ENCODE results near the gene GNB3. TPM values are rescaled to one million over a fixed set of nuclear protein-coding genes. Genes with fewer than 3 reads are reported as not detected.

The GNB3 gene
- total and polyA plus RNA-seq, 8 donors: 0.89 to 12.6 (median 1.8) TPM

- no peak for FAIRE-seq
- H3K27me3 ChIP-seq: no peaks in the 10 kb centered on the region
- no peaks in the 10 kb centered on the region for H3K36me3 ChIP-seq
- no peaks in the 10 kb centered on the region for H3K9me3 ChIP-seq
- no peak overlapping the region for H3K4me3 ChIP-seq
- H3K4me1 ChIP-seq: no peaks in the 10 kb centered on the region
- WGBS, 2 donors: 74 to 80% methylated on average over 5 of the region's 5 CpGs
- TF ChIP-seq CTCF (IDR thresholded peaks at IDR 0.05): no peak
- intact Hi-C loops (cut with DNase I): loop anchor here in 1 of 3 donors (5.0 kb wide), 1 partner anchor 103 kb away; no protein-coding TSS in a partner anchor
- DNase-seq: no peak
- no peak for ATAC-seq
- no peak overlapping the region for H3K27ac ChIP-seq
Observed at GRCh38 chr12:6834873-6835272, 5.9 kb upstream of the GNB3 start.

GRCh38 chr12:6836851-6837250, 3.9 kb upstream of the GNB3 start:
- TF ChIP-seq CTCF (IDR thresholded peaks at IDR 0.05): no peak
- no peaks in the 10 kb centered on the region for H3K27me3 ChIP-seq
- intact Hi-C loops (cut with DNase I): loop anchor here in 1 of 3 donors (5.0 kb wide), 1 partner anchor 105 kb away; no protein-coding TSS in a partner anchor
- no peaks in the 10 kb centered on the region for H3K9me3 ChIP-seq
- no peaks in the 10 kb centered on the region for H3K36me3 ChIP-seq
- no peaks in the 10 kb centered on the region for H3K4me1 ChIP-seq
- FAIRE-seq (no peak), DNase-seq (peak in 1 of 6 donors; percentile 33), ATAC-seq (no peak)
- WGBS, 2 donors: 86 to 92% methylated on average over 16 of the region's 16 CpGs
- H3K27ac ChIP-seq: no peak overlapping the region
- H3K4me3 ChIP-seq: no peak overlapping the region

GRCh38 chr12:6837370-6838060, 3.2 kb upstream of the GNB3 start:
- DNase-seq (peak in 2 of 6 donors; percentile 39 to 48), FAIRE-seq (no peak), ATAC-seq (no peak)
- Histone ChIP-seq H3K9me3 (no peaks in the 10 kb centered on the region), H3K36me3 (no peaks in the 10 kb centered on the region), H3K27me3 (no peaks in the 10 kb centered on the region), H3K4me3 (no peak overlapping the region), H3K27ac (no peak overlapping the region), H3K4me1 (no peaks in the 10 kb centered on the region)
- TF ChIP-seq CTCF (IDR thresholded peaks at IDR 0.05): no peak
- intact Hi-C loops (cut with DNase I): loop anchor here in 1 of 3 donors (5.0 kb wide), 1 partner anchor 105 kb away; no protein-coding TSS in a partner anchor
- WGBS, 2 donors: 93 to 97% methylated on average over 26 of the region's 26 CpGs

GRCh38 chr12:6838854-6839253, 1.9 kb upstream of the GNB3 start:
- intact Hi-C loops (cut with DNase I): loop anchor here in 1 of 3 donors (5.0 kb wide), 1 partner anchor 107 kb away; no protein-coding TSS in a partner anchor
- ATAC-seq (no peak), FAIRE-seq (no peak), DNase-seq (no peak)
- Histone ChIP-seq H3K36me3 (no peaks in the 10 kb centered on the region), H3K27ac (no peak overlapping the region), H3K4me1 (no peaks in the 10 kb centered on the region), H3K9me3 (no peaks in the 10 kb centered on the region), H3K27me3 (no peaks in the 10 kb centered on the region), H3K4me3 (no peak overlapping the region)
- 90 to 91% methylated on average over 16 of the region's 16 CpGs for WGBS, 2 donors
- TF ChIP-seq CTCF (IDR thresholded peaks at IDR 0.05): no peak

All from pancreas (tissue), 10 donors.